SK-N-SH treated with all-trans-retinoic acid at 6 μM for 48 hours (cell line): ENCODE results near the gene UBXN11.

Experiments
- ATAC-seq: fragments of 200-7000 bp; cut with Tn5 transposase; 3 replicates; pipeline ENCODE4 v1.9.1; 2020; ENCODE audit warnings: mild to moderate bottlenecking, moderate library complexity
- ARNTL ChIP-seq: fragments of 450-650 bp; formaldehyde crosslinking; IDR thresholded peaks from 2 replicates; pipeline ENCODE4 v1.5.0; 2020; ENCODE audit warnings: low read depth, mild to moderate bottlenecking, moderate library complexity, borderline replicate concordance
- BACH2 ChIP-seq: fragments of 250-450 bp; sonication (Bioruptor Pico); IDR thresholded peaks from 2 replicates; pipeline ENCODE4 v1.9.0; 2021; ENCODE audit warnings: mild to moderate bottlenecking, borderline replicate concordance
- ESRRG ChIP-seq: fragments of 250-450 bp; sonication (Bioruptor Pico); IDR thresholded peaks from 2 replicates; pipeline ENCODE4 v1.6.1; 2021; ENCODE audit warnings: mild to moderate bottlenecking
- GLIS3 ChIP-seq: fragments of 250-450 bp; sonication (Bioruptor Pico); IDR thresholded peaks from 2 replicates; pipeline ENCODE4 v1.5.0; 2020; ENCODE audit warnings: mild to moderate bottlenecking, moderate library complexity
- ISL1 ChIP-seq: fragments of 250-450 bp; sonication (Bioruptor Pico); IDR thresholded peaks from 2 replicates; pipeline ENCODE4 v2.1.2; 2022; ENCODE audit warnings: mild to moderate bottlenecking, moderate library complexity
- OSR1 ChIP-seq: fragments of 250-450 bp; sonication (Bioruptor Pico); IDR thresholded peaks from 2 replicates; pipeline ENCODE4 v1.8.0; 2022; ENCODE audit warnings: moderate library complexity, mild to moderate bottlenecking, inconsistent platforms
- PPARA ChIP-seq: fragments of 250-450 bp; sonication (Bioruptor Pico); IDR thresholded peaks from 2 replicates; pipeline ENCODE4 v1.5.0; 2020; ENCODE audit warnings: mild to moderate bottlenecking, borderline replicate concordance
- RARB ChIP-seq: fragments of 250-450 bp; sonication (Bioruptor Pico); IDR thresholded peaks from 2 replicates; pipeline ENCODE4 v1.8.0; 2021; ENCODE audit warnings: mild to moderate bottlenecking, moderate library complexity
- SNAI2 ChIP-seq: fragments of 250-450 bp; sonication (Bioruptor Pico); IDR thresholded peaks from 2 replicates; pipeline ENCODE4 v1.5.0; 2020; ENCODE audit warnings: mild to moderate bottlenecking, moderate library complexity
- TCF4 ChIP-seq: fragments of 250-450 bp; sonication (Bioruptor Pico); IDR thresholded peaks from 2 replicates; pipeline ENCODE4 v1.8.0; 2021; ENCODE audit warnings: mild to moderate bottlenecking, moderate library complexity, borderline replicate concordance
- TOX ChIP-seq: fragments of 250-450 bp; sonication (Bioruptor Pico); IDR thresholded peaks from 2 replicates; pipeline ENCODE4 v1.8.0; 2021; ENCODE audit warnings: mild to moderate bottlenecking, moderate library complexity, borderline replicate concordance
- ZC3H10 ChIP-seq: fragments of 250-450 bp; sonication (Bioruptor Pico); IDR thresholded peaks from 2 replicates; pipeline ENCODE4 v1.5.1; 2021; ENCODE audit warnings: mild to moderate bottlenecking, moderate library complexity
- ZFP3 ChIP-seq: fragments of 250-450 bp; sonication (Bioruptor Pico); IDR thresholded peaks from 2 replicates; pipeline ENCODE4 v1.5.0; 2020; ENCODE audit warnings: mild to moderate bottlenecking, moderate library complexity
- ZFP30 ChIP-seq: fragments of 450-650 bp; formaldehyde crosslinking; IDR thresholded peaks from 2 replicates; pipeline ENCODE4 v1.5.0; 2022; ENCODE audit warnings: mild to moderate bottlenecking, moderate library complexity
- ZNF565 ChIP-seq: fragments of 450-650 bp; formaldehyde crosslinking; conservative IDR thresholded peaks from 2 replicates; pipeline ENCODE4 v1.5.0; 2020; ENCODE audit warnings: low read depth, mild to moderate bottlenecking, moderate library complexity
- ZNF8 ChIP-seq: fragments of 450-650 bp; formaldehyde crosslinking; IDR thresholded peaks from 2 replicates; pipeline ENCODE4 v1.5.0; 2020; ENCODE audit warnings: mild to moderate bottlenecking, moderate library complexity
- TF ChIP-seq, protein P1 (sequence below): fragments of 250-450 bp; sonication (Bioruptor Pico); IDR thresholded peaks from 2 replicates; pipeline ENCODE4 v1.8.0; 2020; ENCODE audit warnings: mild to moderate bottlenecking, moderate library complexity, borderline replicate concordance
- TF ChIP-seq, protein P2 (sequence below): fragments of 250-450 bp; sonication (Bioruptor Pico); IDR thresholded peaks from 2 replicates; pipeline ENCODE4 v1.5.0; 2020; ENCODE audit warnings: mild to moderate bottlenecking, moderate library complexity
- TF ChIP-seq, protein P3 (sequence below): fragments of 250-450 bp; sonication (Bioruptor Pico); IDR thresholded peaks from 2 replicates; pipeline ENCODE4 v1.5.1; 2021; ENCODE audit warnings: mild to moderate bottlenecking, moderate library complexity
- TF ChIP-seq, protein P4 (sequence below): fragments of 250-450 bp; sonication (Bioruptor Pico); IDR thresholded peaks from 2 replicates; pipeline ENCODE4 v1.5.1; 2020; ENCODE audit warnings: low read depth, mild to moderate bottlenecking, moderate library complexity

Gene UBXN11

DNA sequence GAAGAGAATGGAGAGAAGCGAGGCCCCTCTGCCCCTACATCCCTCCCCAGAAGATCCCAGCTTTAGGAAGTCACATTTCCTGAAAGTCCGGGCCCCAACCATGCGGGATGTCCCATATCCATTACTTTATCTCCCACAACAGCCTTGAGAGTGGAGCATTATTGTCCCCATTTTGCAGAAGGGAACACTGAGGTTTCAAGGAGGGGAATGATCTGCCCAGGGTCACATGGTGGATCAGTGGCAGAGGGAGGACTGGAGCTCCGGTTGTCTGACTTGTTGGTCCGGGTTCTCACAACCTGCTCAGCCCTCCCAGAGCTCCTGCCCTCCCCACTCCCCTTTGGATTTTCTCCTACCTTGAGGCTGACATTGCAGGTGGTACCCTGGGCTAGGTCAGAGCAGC lies 49.7 kb upstream of the UBXN11 start (continued):
- TF ChIP-seq ZNF565 = no peak
- TF ChIP-seq, protein P1, sequence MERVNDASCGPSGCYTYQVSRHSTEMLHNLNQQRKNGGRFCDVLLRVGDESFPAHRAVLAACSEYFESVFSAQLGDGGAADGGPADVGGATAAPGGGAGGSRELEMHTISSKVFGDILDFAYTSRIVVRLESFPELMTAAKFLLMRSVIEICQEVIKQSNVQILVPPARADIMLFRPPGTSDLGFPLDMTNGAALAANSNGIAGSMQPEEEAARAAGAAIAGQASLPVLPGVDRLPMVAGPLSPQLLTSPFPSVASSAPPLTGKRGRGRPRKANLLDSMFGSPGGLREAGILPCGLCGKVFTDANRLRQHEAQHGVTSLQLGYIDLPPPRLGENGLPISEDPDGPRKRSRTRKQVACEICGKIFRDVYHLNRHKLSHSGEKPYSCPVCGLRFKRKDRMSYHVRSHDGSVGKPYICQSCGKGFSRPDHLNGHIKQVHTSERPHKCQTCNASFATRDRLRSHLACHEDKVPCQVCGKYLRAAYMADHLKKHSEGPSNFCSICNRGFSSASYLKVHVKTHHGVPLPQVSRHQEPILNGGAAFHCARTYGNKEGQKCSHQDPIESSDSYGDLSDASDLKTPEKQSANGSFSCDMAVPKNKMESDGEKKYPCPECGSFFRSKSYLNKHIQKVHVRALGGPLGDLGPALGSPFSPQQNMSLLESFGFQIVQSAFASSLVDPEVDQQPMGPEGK (CRISPR knock-in tag) = no peak
- TF ChIP-seq TOX (CRISPR knock-in tag) = no peak
- no peak for TF ChIP-seq ESRRG (CRISPR knock-in tag)

DNA sequence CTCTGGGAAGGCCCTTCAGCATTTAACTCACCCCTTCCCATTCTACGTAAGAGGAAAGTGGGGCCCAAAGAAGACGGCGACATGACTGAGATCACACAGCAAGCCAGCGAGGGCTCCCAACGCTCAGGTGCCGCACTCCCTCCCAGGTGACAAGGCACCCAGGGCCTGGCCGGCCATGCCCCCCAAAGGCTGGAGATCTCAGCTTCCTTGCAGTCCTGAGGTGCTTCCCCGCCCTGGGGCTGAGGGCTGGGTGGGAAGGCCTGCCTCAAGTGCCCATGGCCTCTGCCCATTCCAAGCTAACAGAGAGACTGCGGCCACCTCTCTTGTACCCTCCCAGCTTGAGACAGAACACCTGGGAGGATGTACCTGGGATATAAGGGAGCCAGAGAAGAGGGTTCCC lies 48.5 kb upstream of the UBXN11 start:
- TF ChIP-seq GLIS3 (CRISPR knock-in tag) (no peak), ZNF8 (CRISPR knock-in tag) (no peak), ZC3H10 (no peak), ZNF565 (no peak), ZFP30 (CRISPR knock-in tag) (no peak), BACH2 (CRISPR knock-in tag) (no peak), TOX (CRISPR knock-in tag) (no peak), ESRRG (CRISPR knock-in tag) (no peak), TCF4 (CRISPR knock-in tag) (no peak), SNAI2 (no peak)
- TF ChIP-seq, protein P2, sequence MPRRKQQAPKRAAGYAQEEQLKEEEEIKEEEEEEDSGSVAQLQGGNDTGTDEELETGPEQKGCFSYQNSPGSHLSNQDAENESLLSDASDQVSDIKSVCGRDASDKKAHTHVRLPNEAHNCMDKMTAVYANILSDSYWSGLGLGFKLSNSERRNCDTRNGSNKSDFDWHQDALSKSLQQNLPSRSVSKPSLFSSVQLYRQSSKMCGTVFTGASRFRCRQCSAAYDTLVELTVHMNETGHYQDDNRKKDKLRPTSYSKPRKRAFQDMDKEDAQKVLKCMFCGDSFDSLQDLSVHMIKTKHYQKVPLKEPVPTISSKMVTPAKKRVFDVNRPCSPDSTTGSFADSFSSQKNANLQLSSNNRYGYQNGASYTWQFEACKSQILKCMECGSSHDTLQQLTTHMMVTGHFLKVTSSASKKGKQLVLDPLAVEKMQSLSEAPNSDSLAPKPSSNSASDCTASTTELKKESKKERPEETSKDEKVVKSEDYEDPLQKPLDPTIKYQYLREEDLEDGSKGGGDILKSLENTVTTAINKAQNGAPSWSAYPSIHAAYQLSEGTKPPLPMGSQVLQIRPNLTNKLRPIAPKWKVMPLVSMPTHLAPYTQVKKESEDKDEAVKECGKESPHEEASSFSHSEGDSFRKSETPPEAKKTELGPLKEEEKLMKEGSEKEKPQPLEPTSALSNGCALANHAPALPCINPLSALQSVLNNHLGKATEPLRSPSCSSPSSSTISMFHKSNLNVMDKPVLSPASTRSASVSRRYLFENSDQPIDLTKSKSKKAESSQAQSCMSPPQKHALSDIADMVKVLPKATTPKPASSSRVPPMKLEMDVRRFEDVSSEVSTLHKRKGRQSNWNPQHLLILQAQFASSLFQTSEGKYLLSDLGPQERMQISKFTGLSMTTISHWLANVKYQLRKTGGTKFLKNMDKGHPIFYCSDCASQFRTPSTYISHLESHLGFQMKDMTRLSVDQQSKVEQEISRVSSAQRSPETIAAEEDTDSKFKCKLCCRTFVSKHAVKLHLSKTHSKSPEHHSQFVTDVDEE (CRISPR knock-in tag) = no peak
- TF ChIP-seq, protein P3, sequence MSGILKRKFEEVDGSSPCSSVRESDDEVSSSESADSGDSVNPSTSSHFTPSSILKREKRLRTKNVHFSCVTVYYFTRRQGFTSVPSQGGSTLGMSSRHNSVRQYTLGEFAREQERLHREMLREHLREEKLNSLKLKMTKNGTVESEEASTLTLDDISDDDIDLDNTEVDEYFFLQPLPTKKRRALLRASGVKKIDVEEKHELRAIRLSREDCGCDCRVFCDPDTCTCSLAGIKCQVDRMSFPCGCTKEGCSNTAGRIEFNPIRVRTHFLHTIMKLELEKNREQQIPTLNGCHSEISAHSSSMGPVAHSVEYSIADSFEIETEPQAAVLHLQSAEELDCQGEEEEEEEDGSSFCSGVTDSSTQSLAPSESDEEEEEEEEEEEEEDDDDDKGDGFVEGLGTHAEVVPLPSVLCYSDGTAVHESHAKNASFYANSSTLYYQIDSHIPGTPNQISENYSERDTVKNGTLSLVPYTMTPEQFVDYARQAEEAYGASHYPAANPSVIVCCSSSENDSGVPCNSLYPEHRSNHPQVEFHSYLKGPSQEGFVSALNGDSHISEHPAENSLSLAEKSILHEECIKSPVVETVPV (CRISPR knock-in tag) = no peak
- TF ChIP-seq, protein P1 (CRISPR knock-in tag) = no peak
- TF ChIP-seq, protein P4, sequence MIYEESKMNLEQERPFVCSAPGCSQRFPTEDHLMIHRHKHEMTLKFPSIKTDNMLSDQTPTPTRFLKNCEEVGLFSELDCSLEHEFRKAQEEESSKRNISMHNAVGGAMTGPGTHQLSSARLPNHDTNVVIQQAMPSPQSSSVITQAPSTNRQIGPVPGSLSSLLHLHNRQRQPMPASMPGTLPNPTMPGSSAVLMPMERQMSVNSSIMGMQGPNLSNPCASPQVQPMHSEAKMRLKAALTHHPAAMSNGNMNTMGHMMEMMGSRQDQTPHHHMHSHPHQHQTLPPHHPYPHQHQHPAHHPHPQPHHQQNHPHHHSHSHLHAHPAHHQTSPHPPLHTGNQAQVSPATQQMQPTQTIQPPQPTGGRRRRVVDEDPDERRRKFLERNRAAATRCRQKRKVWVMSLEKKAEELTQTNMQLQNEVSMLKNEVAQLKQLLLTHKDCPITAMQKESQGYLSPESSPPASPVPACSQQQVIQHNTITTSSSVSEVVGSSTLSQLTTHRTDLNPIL = no peak
- no peak for ATAC-seq

DNA sequence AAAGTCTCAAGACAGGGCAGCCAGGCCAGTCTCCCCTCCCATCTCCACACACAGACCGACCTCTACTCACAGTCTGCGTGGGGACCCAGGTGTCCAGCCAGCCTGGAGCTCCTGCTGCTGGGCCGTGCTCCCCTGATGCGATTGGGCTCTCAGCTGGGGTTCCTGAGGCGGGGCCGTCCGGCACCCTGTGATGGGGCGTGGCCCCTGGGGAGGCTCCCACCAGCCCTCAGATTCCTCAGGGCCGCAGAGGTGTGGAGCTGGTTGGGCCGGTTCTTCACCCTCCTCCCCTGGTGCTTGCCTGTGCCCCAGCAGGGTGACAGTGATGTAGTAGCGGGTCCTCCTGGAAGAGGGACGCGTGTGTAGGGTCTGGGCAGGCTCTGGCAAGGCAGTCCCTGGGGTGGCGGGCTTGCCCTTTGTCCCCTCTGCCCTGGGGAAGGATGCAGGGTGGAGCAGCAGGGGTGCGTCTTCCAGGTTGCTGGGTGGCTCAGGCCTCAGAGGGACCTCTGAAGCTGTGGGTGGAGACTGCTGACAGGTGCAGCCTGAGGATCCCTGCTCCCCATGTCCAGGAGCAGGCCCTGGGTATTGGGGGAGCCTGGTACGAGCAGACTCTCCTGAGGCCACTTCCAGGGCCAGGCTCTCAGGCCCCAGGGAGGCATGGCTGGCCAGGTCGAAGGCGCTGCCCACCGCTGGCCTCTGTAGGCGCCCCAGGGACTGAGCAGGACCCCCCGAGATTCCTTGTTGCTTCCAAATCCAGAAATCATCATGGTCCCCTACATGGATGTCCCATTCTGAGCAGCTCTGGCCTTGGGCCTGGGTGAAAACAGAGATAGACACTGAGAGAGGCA lies 47.8 kb upstream of the UBXN11 start, which contains the start of gene CRYBG2:
TSS of gene CRYBG2 (minus strand) at position 155 of the 845 bp plus-strand sequence. CDS start 7,473 bp downstream, outside the sequence.
- no peak for ATAC-seq
- TF ChIP-seq ISL1 (CRISPR knock-in tag) = no peak
- no peak for TF ChIP-seq ARNTL
- no peak for TF ChIP-seq ZC3H10
- no peak for TF ChIP-seq ESRRG (CRISPR knock-in tag)
- TF ChIP-seq SNAI2 = no peak
- no peak for TF ChIP-seq TOX (CRISPR knock-in tag)
- TF ChIP-seq, protein P4 = no peak
- no peak for TF ChIP-seq RARB (CRISPR knock-in tag)
- TF ChIP-seq, protein P1 (CRISPR knock-in tag) = no peak
- no peak for TF ChIP-seq ZFP3 (CRISPR knock-in tag)
- no peak for TF ChIP-seq ZFP30 (CRISPR knock-in tag)
- TF ChIP-seq TCF4 (CRISPR knock-in tag) = no peak
- TF ChIP-seq PPARA (CRISPR knock-in tag) = no peak
- TF ChIP-seq OSR1 (CRISPR knock-in tag) = no peak
- TF ChIP-seq, protein P3 (CRISPR knock-in tag) = no peak
